Memory B cell (primary cell): Measurements from ENCODE around the gene SLC25A34.

Source experiments
- ATAC-seq: fragments of 150-1000 bp; cut with Tn5 transposase; 2 replicates; pipeline ENCODE4 v1.10.0; 2021; ENCODE audit warnings: low read depth, mild to moderate bottlenecking, moderate library complexity
- DNase-seq, 2 donors: peaks; one replicate each; pipeline ENCODE4 v3.0.0; 2022; ENCODE audit warnings: low spot score in 2 of 2
- H3K27ac Mint-ChIP-seq: one replicate; pipeline ENCODE4 v1.8.0; 2022; ENCODE audit warnings: mild to moderate bottlenecking, moderate library complexity, mixed read lengths
- H3K27me3 Mint-ChIP-seq: one replicate; pipeline ENCODE4 v1.8.0; 2022; ENCODE audit warnings: mixed read lengths
- H3K36me3 Mint-ChIP-seq: one replicate; pipeline ENCODE4 v1.8.0; 2022; ENCODE audit warnings: mild to moderate bottlenecking, mixed read lengths
- H3K4me1 Mint-ChIP-seq: one replicate; pipeline ENCODE4 v1.8.0; 2022; ENCODE audit warnings: mixed read lengths
- H3K4me3 Mint-ChIP-seq: one replicate; pipeline ENCODE4 v1.8.0; 2022; ENCODE audit warnings: mild to moderate bottlenecking, moderate library complexity, mixed read lengths
- H3K9me3 Mint-ChIP-seq: one replicate; pipeline ENCODE4 v1.8.0; 2022; ENCODE audit warnings: mixed read lengths

The SLC25A34 gene

DNA sequence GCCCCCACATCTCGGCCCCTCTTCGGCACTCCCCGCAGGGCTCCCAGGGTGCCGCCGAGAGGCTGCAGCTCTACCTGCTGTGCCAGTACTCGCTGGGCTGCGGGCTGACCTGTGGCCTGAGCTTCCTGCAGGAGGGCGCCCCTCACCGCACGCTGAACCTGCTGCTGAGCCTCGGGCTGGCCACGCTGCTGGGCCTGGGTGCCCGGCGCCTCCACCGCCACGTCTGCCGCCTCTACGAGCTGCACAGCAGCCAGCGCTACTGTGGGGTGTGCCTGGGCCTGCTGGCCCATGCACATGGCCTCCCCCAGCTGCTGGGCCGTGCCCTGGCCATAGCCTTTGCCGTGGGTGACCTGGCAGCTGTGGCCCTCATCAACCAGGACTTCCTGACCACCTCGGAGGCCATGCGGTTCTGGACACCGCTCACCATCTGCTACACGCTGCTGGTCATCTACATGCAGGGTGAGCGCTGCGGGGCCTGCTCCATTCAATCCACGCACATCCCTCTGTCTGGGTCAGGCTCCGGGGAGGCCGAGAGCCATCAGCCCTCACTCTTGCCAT, 8.1 kb downstream of the SLC25A34 start:
- Mint-ChIP-seq H3K27ac (no peak overlapping the region), H3K4me3 (no peak overlapping the region), H3K9me3 (no peaks in the 10 kb centered on the region), H3K27me3 (peaks cover 12% of the 10 kb centered on the region), H3K36me3 (no peaks in the 10 kb centered on the region), H3K4me1 (peaks cover 5% of the 10 kb centered on the region)
- no peak for ATAC-seq
- DNase-seq, result no peak

DNA sequence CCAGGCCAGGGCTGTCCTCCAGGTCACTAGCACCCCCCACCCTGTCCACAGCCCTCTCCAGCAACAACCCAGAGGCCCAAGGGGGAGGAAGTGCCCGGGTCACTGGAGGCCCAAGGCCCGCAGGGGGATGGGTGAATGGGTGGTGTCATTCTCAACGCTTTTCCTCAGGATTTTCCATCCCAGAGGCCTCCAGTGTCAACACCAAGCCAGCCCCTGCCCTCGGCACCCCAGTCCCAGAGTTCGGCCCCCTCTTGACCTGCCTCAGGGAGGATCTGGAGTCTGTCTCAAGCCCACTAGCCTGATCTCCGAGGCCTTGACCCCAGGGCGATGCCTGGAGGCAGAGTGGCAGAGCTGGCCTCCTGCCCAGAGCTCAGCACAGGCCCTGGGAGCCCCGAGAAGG, 11.3 kb downstream of the SLC25A34 start:
- Mint-ChIP-seq H3K4me3 (no peak overlapping the region), H3K36me3 (no peaks in the 10 kb centered on the region), H3K9me3 (no peaks in the 10 kb centered on the region), H3K27ac (no peak overlapping the region), H3K27me3 (peaks cover 14% of the 10 kb centered on the region), H3K4me1 (no peaks in the 10 kb centered on the region)
- no peak for ATAC-seq
- no peak for DNase-seq

DNA sequence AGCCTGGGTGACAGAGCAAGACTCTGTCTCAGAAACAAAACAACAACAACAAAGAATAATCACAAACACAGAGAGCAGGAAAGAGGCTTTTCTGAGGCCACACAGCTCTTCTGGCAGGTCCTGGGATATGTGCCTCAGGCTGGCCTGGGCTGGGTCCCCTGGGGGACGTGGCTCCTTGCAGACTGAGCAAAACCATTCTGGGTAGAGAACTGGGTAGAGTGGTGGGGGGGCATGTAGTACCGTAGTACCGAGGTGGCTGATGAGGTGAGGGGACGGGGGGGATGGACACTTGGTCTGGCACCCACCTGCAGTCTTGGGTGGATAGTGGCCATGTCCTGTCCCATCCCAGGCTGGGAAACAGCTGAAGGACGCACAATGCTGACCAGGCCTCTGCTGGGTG, 12.2 kb downstream of the SLC25A34 start:
- Mint-ChIP-seq H3K4me3 (no peak overlapping the region), H3K27ac (no peak overlapping the region), H3K4me1 (no peaks in the 10 kb centered on the region), H3K9me3 (no peaks in the 10 kb centered on the region), H3K36me3 (no peaks in the 10 kb centered on the region), H3K27me3 (peaks cover 14% of the 10 kb centered on the region)
- ATAC-seq (no peak), DNase-seq (no peak)

DNA sequence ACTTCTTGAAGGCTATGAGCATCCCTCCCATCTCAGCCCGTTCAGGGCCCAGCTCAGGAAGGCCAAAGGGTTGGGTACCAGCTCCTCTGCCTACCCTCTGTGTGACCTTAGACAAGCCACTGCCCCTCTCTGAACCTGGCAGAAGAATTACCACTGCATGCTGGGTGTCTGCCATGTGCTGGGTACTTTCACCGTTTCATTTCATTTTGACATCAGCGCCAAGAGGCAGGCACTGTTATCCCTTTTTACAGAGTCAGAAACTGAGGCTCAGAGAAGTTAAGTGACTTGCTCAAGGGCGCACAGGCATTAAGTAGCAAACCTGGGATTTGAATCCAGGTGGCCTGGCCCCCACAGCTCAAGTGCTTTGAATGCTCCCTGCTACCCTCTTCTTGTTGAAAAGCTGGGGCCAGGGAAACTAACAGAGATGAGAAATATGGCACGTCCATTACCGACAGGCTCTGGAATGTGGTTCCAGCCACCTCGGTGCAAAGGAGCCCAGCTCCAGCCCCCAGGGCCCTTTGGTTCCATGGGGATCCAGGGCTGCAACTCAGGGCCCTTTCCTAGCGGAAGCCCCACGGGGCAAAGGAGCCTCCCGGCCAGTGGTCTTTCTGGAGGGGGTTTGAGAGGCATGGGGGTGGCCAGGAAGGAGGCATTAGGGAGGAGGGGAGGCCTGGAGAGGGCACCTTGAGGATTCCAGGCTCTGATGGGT, 12.8 kb downstream of the SLC25A34 start:
- DNase-seq (no peak), ATAC-seq (no peak)
- peaks cover 18% of the 10 kb centered on the region for H3K27me3 Mint-ChIP-seq
- H3K9me3 Mint-ChIP-seq, result no peaks in the 10 kb centered on the region
- H3K27ac Mint-ChIP-seq, result no peak overlapping the region
- peaks cover 2% of the 10 kb centered on the region for H3K36me3 Mint-ChIP-seq
- no peaks in the 10 kb centered on the region for H3K4me1 Mint-ChIP-seq
- H3K4me3 Mint-ChIP-seq, result no peak overlapping the region

DNA sequence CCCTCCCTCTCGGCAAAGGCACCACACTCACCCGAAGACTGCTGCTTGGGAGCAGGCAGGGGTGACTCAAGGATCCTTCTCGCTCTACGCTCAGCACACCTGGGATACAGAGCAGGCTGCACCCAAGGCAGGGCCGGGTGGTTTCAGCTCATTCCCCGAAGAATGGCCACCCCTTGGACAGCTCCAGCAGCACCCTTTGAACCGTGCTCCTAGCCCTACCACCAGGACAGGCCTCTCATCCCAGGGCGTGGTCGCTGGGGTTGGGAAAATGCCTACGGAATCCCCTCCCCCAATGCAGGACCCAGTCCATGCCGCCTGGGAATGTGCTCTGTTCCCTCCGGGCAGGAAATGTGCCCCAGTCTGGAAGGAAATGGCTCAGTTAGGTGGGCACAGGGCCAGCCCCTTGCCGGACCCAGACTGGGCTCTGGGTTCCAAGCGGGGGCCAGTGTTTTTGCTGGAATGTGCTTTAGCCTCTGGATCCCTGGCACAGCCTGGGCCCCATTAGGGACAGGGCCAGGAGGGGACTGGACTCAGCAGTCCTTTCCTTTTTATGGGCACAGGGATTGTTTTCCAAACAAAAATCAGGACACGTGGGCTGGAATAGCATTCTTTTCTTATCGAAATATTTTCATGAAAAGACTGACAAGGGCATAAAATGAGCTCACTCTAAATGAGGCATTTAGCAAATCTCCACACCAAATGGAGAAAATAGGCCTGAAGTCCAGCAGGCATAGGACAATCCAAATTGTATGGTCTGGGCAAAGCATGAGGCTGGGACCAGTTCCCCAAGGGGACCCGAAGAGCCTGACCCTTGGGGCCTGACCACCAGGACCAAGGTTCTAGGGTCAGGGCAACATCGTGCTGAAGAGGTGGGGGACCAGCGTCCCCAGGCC, 13.6 kb downstream of the SLC25A34 start:
- H3K9me3 Mint-ChIP-seq, result no peaks in the 10 kb centered on the region

DNA sequence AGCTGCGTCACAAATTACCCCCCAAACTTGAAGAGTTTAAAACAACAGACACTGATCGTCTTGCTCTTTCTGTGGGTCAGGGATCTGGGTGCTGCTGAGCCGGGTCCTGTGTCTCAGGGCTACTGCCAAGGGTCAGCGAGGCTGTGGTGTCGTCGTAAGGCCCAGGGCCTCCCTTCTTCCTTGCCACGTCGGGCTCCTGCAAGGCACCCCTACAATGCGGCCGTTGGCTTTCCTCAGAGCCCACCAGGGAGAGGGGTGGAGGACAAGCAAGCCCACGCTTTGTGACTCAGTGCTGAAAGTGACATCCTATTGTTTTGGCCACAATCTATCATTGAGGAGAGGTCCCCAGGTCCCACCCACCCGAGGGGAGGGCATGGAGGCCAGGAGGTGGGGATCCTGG, 14.9 kb downstream of the SLC25A34 start:
- H3K36me3 Mint-ChIP-seq, result peaks cover 2% of the 10 kb centered on the region
- DNase-seq (no peak), ATAC-seq (no peak)
- no peaks in the 10 kb centered on the region for H3K9me3 Mint-ChIP-seq
- peaks cover 16% of the 10 kb centered on the region for H3K27me3 Mint-ChIP-seq
- no peak overlapping the region for H3K27ac Mint-ChIP-seq
- no peak overlapping the region for H3K4me3 Mint-ChIP-seq
- H3K4me1 Mint-ChIP-seq, result no peaks in the 10 kb centered on the region

More for the DNA sequence above, 13.6 kb downstream of the SLC25A34 start:
- peaks cover 17% of the 10 kb centered on the region for H3K27me3 Mint-ChIP-seq
- H3K36me3 Mint-ChIP-seq, result peaks cover 2% of the 10 kb centered on the region
- H3K4me3 Mint-ChIP-seq, result no peak overlapping the region
- no peak overlapping the region for H3K27ac Mint-ChIP-seq
- ATAC-seq (no peak), DNase-seq (no peak)
- no peaks in the 10 kb centered on the region for H3K4me1 Mint-ChIP-seq

DNA sequence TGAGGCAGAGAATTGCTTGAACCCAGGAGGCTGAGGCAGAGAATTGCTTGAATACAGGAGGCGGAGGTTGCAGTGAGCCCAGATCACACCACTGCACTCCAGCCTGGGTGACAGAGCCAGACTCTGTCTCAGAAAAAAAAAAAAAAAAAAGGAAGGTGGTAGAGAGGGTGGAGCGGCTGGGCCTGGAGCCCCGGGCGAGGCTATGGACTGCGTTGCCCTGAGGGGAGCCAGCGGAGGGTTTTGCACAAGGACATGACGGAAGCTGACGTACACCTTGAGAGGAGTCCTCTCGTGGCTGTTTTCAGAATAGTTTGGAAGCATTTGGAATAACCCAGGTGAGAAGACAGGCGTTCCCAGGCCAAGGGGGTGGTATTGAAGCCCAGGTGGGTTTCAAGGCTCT, 15.7 kb downstream of the SLC25A34 start:
- ATAC-seq, result no peak
- Mint-ChIP-seq H3K4me1 (peaks cover 6% of the 10 kb centered on the region), H3K9me3 (no peaks in the 10 kb centered on the region), H3K27ac (no peak overlapping the region), H3K4me3 (no peak overlapping the region), H3K27me3 (peaks cover 17% of the 10 kb centered on the region), H3K36me3 (peaks cover 2% of the 10 kb centered on the region)
- no peak for DNase-seq

DNA sequence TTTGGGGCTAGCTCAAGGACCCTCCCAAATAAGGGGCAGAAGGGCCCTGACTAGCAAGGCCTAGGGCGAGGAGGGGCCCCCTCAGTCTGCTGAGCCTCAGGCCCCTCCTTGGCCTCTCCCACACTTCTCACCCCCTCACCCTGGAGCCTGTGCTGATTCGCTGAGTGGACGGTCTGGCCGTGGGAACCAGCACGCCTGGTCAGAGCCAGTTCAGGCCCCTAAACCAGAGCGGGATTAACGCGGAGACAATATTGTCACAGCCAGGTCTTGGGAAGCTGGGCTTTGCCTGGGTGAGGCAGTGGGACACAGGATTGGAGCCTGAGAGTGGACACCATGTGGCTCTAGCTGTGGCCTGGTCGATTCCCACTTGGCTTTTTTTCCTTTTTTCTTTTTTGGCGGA, 17.7 kb downstream of the SLC25A34 start:
- Mint-ChIP-seq H3K27ac (no peak overlapping the region), H3K4me3 (no peak overlapping the region), H3K27me3 (peaks cover 22% of the 10 kb centered on the region), H3K36me3 (peaks cover 2% of the 10 kb centered on the region), H3K9me3 (no peaks in the 10 kb centered on the region), H3K4me1 (peaks cover 11% of the 10 kb centered on the region)
- ATAC-seq (no peak), DNase-seq (no peak)

DNA sequence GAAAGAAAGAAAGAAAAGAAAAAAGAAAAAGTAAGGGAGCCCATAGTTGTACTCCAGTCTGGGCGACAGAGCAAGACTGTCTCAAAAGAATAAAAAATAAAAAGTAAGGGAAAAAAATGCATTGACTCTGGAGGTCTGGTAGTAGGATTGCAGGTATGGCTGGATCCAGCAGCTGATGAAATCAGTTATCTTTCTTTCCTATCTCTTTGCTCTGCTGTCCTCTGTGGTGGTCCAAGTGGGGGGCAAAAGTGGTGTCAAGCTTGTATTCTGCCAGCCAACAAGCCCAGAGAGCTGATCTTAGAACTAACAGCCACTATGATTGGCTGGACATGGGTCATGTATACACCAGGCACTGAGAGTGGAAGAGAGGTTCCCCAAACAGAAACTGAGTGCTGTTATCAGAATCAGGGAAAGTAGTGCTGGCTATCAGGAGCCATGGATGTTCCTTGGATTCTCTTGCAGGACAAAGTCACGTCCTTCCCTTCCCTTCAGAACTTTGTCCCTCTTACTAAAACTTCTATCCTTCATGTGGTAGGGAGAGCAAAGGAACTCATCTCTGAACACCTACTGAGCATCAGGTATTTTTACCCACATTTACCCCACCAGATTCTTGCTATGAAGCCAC, 19.1 kb downstream of the SLC25A34 start:
- Mint-ChIP-seq H3K27ac (no peak overlapping the region), H3K9me3 (no peaks in the 10 kb centered on the region), H3K4me1 (peaks cover 11% of the 10 kb centered on the region), H3K27me3 (peaks cover 22% of the 10 kb centered on the region), H3K36me3 (peaks cover 2% of the 10 kb centered on the region), H3K4me3 (no peak overlapping the region)
- ATAC-seq (no peak), DNase-seq (no peak)

DNA sequence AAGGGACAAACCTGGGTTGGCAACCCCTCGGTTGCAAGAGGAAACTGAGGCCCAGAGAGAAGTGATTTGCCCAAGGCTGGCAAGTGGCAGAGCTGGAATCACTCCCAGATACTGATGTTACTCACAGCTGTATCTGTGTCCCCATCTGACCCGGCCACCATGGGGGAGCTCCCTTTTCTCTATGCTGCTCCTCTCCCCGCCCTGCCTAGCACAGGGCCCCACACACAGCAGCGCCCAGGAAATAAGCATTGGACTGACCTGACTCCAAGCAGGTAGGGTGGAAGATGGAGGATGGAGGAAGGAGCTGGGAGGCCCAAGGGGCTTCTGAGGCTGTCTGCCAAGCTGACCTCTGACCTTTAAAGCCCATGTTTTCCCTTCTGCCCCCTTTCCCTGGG, 19.6 kb downstream of the SLC25A34 start:
- H3K36me3 Mint-ChIP-seq, result peaks cover 2% of the 10 kb centered on the region
- peaks cover 13% of the 10 kb centered on the region for H3K4me1 Mint-ChIP-seq
- H3K27ac Mint-ChIP-seq, result no peak overlapping the region
- no peaks in the 10 kb centered on the region for H3K9me3 Mint-ChIP-seq
- H3K27me3 Mint-ChIP-seq, result peaks cover 22% of the 10 kb centered on the region
- ATAC-seq (no peak), DNase-seq (no peak)
- H3K4me3 Mint-ChIP-seq, result no peak overlapping the region

DNA sequence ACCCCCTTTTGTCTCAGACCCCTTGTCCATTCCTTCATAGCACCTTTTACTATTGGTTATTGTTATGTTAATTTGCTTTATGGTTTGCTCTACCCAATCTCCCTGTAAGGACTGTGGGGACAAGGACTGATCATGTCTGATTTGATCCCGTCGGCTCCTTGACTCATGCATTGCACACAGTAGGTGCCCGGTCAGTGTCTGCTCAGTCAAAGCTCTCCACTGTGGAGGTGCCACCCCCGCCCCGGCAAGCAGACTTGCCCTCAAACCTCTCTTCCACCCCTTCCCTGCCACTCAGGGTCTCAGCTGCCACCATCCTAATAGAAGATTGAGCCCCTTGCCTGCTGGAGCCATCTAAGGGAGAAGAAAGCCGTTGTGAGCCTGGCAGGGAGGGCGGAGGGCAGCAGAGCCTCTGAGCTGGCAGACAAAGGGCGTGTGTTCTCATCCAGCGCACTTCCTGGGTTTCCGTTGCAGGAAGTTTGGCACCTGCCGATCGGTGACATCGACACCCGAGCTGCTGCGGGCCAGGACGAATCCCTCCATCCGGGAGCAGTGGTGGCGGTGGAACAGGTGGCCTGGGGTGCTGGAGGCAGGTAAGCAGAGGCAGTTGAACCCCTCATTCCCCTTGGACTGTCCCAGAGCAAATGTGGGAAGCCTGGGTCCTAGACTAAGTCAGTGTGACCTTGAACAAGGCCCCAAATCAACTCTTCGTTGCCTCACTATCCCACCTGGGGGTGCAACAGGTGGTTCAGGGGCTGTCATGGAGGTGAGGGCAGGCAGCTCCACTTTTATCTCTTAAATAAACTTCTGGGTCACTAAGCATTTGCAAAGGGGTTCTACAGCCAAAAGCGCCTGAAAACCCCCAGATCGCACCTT, 20.3 kb downstream of the SLC25A34 start:
- Mint-ChIP-seq H3K9me3 (no peaks in the 10 kb centered on the region), H3K4me1 (peaks cover 13% of the 10 kb centered on the region), H3K36me3 (peaks cover 2% of the 10 kb centered on the region), H3K27me3 (peaks cover 23% of the 10 kb centered on the region), H3K4me3 (no peak overlapping the region), H3K27ac (no peak overlapping the region)
- ATAC-seq (peak; percentile 37), DNase-seq (no peak)

DNA sequence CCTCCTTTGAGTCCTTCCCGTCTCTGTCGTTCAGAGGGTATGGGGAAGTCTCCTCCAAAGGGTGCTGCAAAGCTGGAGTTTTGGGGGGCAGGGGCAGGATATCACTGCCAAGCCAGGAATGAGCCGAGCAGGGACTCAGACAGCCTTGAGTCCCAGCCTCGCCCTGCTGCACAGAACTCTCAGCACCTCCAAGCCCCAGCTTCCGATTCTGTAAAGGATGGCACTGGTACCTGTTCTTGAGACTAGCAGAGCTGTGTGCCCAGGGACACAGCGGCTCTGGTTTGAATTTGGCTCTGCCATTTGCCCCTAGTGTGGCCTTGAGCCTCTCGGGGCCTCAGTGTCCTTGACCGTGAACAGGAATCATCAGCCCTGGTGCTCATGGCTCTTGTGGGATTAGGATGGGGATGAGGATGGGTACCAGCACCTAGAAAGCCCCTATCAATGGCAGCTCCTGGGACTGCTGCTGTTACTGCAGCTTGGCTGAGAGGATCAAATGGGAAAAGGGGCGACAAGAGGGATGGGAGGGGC, 21.0 kb downstream of the SLC25A34 start:
- Mint-ChIP-seq H3K27ac (no peak overlapping the region), H3K27me3 (peaks cover 23% of the 10 kb centered on the region), H3K9me3 (no peaks in the 10 kb centered on the region), H3K36me3 (peaks cover 2% of the 10 kb centered on the region), H3K4me3 (peak overlapping the region; percentile 24), H3K4me1 (peaks cover 13% of the 10 kb centered on the region)
- DNase-seq, result no peak
- ATAC-seq, result peak; percentile 20
